Measurements from ENCODE around the gene PEX11G.

PEX11G gene

GRCh38 chr19:7516333-7516732 lies 27.5 kb upstream of the PEX11G start:
- H3K4me3 ChIP-seq (ENCODE audit: low read depth in 1 of 2, low read length in 1 of 2): no peak overlapping the region
- H3K9me3 ChIP-seq: no peaks in the 10 kb centered on the region
- H3K27me3 ChIP-seq: peaks cover 72% of the 10 kb centered on the region
- peaks cover 0 to 3% of the 10 kb centered on the region in 2 experiments for H3K4me1 ChIP-seq (ENCODE audit: control insufficient read depth in 1 of 2, insufficient read depth in 1 of 2, low read depth in 1 of 2, low read length in 1 of 2)
- H3K27ac ChIP-seq: no peak overlapping the region
- H3K36me3 ChIP-seq: no peaks in the 10 kb centered on the region
- TF ChIP-seq, protein P1, sequence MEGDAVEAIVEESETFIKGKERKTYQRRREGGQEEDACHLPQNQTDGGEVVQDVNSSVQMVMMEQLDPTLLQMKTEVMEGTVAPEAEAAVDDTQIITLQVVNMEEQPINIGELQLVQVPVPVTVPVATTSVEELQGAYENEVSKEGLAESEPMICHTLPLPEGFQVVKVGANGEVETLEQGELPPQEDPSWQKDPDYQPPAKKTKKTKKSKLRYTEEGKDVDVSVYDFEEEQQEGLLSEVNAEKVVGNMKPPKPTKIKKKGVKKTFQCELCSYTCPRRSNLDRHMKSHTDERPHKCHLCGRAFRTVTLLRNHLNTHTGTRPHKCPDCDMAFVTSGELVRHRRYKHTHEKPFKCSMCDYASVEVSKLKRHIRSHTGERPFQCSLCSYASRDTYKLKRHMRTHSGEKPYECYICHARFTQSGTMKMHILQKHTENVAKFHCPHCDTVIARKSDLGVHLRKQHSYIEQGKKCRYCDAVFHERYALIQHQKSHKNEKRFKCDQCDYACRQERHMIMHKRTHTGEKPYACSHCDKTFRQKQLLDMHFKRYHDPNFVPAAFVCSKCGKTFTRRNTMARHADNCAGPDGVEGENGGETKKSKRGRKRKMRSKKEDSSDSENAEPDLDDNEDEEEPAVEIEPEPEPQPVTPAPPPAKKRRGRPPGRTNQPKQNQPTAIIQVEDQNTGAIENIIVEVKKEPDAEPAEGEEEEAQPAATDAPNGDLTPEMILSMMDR (IDR thresholded peaks at IDR 0.05): no peak

DNA sequence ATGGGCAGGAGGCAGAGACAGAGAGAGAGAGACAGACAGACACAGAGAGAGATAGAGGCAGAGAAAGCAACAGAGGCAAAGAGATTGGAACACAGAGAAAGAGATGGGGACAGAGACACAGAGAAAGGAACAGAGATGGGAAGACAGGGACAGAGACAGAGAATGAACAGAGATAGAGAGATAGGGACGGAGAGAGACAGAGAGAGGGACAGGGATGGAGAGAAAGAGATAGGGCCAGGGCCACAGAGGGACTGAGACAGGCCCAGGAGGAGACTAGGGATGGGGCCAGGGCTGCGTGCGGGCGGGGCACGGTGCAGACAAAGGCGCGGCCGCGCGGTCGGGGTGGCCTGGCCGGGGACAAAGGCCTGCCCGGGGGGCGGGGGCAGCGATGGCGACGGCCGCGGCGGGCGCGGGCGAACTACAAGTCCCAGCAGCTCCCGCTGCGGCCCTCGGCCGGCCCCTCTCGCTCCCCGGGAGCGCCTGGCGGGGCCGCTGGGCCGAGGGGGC lies 26.9 kb upstream of the PEX11G start, which contains the start of gene ZNF358:
Gene ZNF358, plus strand, starts transcription at position 459 of the 507 bp plus-strand sequence. CDS start 3,140 bp downstream, outside the sequence.
- H3K36me3 ChIP-seq: no peaks in the 10 kb centered on the region
- H3K4me1 ChIP-seq (ENCODE audit: control insufficient read depth in 1 of 2, insufficient read depth in 1 of 2, low read depth in 1 of 2, low read length in 1 of 2): peaks cover 0 to 3% of the 10 kb centered on the region in 2 experiments
- H3K27ac ChIP-seq: no peak within 1 kb of the TSS
- H3K27me3 ChIP-seq: peaks cover 78% of the 10 kb centered on the region
- TF ChIP-seq, protein P1 (IDR thresholded peaks at IDR 0.05): no peak
- H3K9me3 ChIP-seq: no peaks in the 10 kb centered on the region
- no peak within 1 kb of the TSS for H3K4me3 ChIP-seq (ENCODE audit: low read depth in 1 of 2, low read length in 1 of 2)

GRCh38 chr19:7515110-7515644 lies 26.3 kb upstream of the PEX11G start:
- H3K9me3 ChIP-seq: no peaks in the 10 kb centered on the region
- TF ChIP-seq, protein P1 (IDR thresholded peaks at IDR 0.05): no peak
- no peaks in the 10 kb centered on the region for H3K36me3 ChIP-seq
- no peak overlapping the region for H3K27ac ChIP-seq
- peaks cover 0 to 3% of the 10 kb centered on the region in 2 experiments for H3K4me1 ChIP-seq (ENCODE audit: control insufficient read depth in 1 of 2, insufficient read depth in 1 of 2, low read depth in 1 of 2, low read length in 1 of 2)
- H3K27me3 ChIP-seq: peaks cover 82% of the 10 kb centered on the region
- no peak overlapping the region for H3K4me3 ChIP-seq (ENCODE audit: low read depth in 1 of 2, low read length in 1 of 2)

DNA sequence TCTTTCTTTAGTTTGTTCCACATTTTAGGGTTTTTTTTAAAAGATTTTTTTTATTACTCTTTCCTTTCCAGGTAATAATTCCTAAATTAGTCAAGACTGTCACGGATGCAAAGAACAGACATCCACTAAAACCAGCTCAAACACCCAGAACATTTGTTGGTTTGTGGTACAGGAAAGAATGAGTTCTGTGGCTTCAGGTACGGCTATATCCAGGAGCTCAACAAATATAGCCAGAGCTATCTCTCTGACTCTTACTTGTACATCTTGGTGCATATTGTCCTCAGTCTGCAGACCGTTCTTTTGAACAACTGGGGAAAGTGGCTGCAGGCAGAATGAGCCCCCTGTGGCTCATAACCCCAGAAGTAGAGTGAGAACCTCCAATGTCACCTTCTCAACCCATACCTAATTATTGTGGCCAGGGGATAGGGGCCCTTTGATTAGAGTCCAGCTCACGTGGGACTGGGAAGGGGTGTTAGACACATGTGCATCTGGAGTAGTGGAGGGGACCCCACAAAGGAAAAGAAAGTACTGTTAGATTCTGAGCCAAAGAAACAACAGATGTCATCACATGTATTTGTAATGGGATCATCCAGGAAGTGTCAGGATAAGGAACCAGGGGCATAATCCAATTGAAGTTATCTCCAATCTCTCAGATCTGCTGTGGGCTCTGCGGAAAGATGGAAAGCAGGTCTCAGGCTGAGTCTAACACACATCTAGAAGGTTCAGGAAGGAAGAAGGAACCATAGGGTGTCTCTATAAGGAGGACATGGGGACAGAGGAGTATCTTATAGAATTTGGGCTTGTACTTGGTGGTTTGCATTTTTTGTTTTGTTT lies 25.2 kb upstream of the PEX11G start:
- TF ChIP-seq, protein P1 (IDR thresholded peaks at IDR 0.05): no peak
- H3K4me3 ChIP-seq (ENCODE audit: low read depth in 1 of 2, low read length in 1 of 2): no peak overlapping the region
- peaks cover 0 to 3% of the 10 kb centered on the region in 2 experiments for H3K4me1 ChIP-seq (ENCODE audit: control insufficient read depth in 1 of 2, insufficient read depth in 1 of 2, low read depth in 1 of 2, low read length in 1 of 2)
- no peaks in the 10 kb centered on the region for H3K9me3 ChIP-seq
- H3K36me3 ChIP-seq: no peaks in the 10 kb centered on the region
- peaks cover 90% of the 10 kb centered on the region for H3K27me3 ChIP-seq
- H3K27ac ChIP-seq: no peak overlapping the region

- Histone ChIP-seq H3K27me3 (peaks cover 88% of the 10 kb centered on the region), H3K27ac (no peak overlapping the region), H3K4me1 (ENCODE audit: control insufficient read depth in 1 of 2, insufficient read depth in 1 of 2, low read depth in 1 of 2, low read length in 1 of 2) (peaks cover 0 to 3% of the 10 kb centered on the region in 2 experiments), H3K9me3 (no peaks in the 10 kb centered on the region), H3K36me3 (no peaks in the 10 kb centered on the region), H3K4me3 (ENCODE audit: low read depth in 1 of 2, low read length in 1 of 2) (no peak overlapping the region)
- TF ChIP-seq, protein P1 (IDR thresholded peaks at IDR 0.05): no peak
Measured at GRCh38 chr19:7512400-7512851, 23.6 kb upstream of the PEX11G start.

Data from neutrophil (primary cell).